Transverse colon (tissue), 4 donors: Measurements from ENCODE around the gene CHRNB1.

Source experiments
- CTCF ChIP-seq, 5 experiments: fragments of 200-600 bp in 3 of 5; fragments of 450-650 bp in 2 of 5; sonication (generic) in 3 of 5; IDR thresholded peaks; 1 replicate in 2 of 5; 2 replicates in 3 of 5; pipeline ENCODE4 v1.5.1; 2016 to 2017; ENCODE audit warnings: antibody characterized with exemption in 5 of 5, inconsistent platforms in 3 of 5, mild to moderate bottlenecking in 2 of 5, moderate library complexity in 1 of 5
- EP300 ChIP-seq: sonication (generic); formaldehyde crosslinking; IDR thresholded peaks from one replicate; pipeline ENCODE4 v1.6.1; 2017; ENCODE audit warnings: antibody characterized with exemption, low read depth
- POLR2A ChIP-seq: fragments of 450-650 bp; IDR thresholded peaks from one replicate; pipeline ENCODE4 v1.6.1; 2016; ENCODE audit warnings: antibody characterized with exemption, mild to moderate bottlenecking, moderate library complexity
- POLR2AphosphoS5 ChIP-seq, 3 donors: sonication (generic); formaldehyde crosslinking; IDR thresholded peaks; one replicate each; pipeline ENCODE4 v1.6.1; 2016; ENCODE audit warnings: antibody characterized with exemption in 3 of 3

- no peak for TF ChIP-seq CTCF (IDR thresholded peaks at IDR 0.05)
- TF ChIP-seq EP300, result no peak
- no peak for TF ChIP-seq POLR2A
- TF ChIP-seq POLR2AphosphoS5 (IDR thresholded peaks at IDR 0.05), result no peak
Measured at GRCh38 chr17:7476951-7477350, 32.1 kb downstream of the CHRNB1 start.
